Suprapubic skin (tissue), 4 donors: ENCODE measurements around the gene OR1M1.

Experiments used
- EP300 ChIP-seq: sonication (generic); formaldehyde crosslinking; IDR thresholded peaks from one replicate; pipeline ENCODE4 v1.6.1; 2017; ENCODE audit warnings: antibody characterized with exemption
- POLR2A ChIP-seq, 2 donors: fragments of 450-650 bp; IDR thresholded peaks; one replicate each; pipeline ENCODE4 v1.6.1; 2017; ENCODE audit warnings: antibody characterized with exemption in 2 of 2, mild to moderate bottlenecking in 2 of 2, moderate library complexity in 2 of 2
- POLR2AphosphoS5 ChIP-seq, 3 donors: sonication (generic); formaldehyde crosslinking; IDR thresholded peaks; one replicate each; pipeline ENCODE4 v1.6.1; 2017; ENCODE audit warnings: antibody characterized with exemption in 3 of 3
- TF ChIP-seq, protein P1 (sequence below), 2 donors: fragments of 200-600 bp in 1 of 2; fragments of 450-650 bp in 1 of 2; sonication (generic) in 1 of 2; IDR thresholded peaks; one replicate each; pipeline ENCODE4 v1.5.1; 2016 to 2019; ENCODE audit warnings: antibody characterized with exemption in 2 of 2, mild to moderate bottlenecking in 1 of 2, moderate library complexity in 1 of 2

DNA sequence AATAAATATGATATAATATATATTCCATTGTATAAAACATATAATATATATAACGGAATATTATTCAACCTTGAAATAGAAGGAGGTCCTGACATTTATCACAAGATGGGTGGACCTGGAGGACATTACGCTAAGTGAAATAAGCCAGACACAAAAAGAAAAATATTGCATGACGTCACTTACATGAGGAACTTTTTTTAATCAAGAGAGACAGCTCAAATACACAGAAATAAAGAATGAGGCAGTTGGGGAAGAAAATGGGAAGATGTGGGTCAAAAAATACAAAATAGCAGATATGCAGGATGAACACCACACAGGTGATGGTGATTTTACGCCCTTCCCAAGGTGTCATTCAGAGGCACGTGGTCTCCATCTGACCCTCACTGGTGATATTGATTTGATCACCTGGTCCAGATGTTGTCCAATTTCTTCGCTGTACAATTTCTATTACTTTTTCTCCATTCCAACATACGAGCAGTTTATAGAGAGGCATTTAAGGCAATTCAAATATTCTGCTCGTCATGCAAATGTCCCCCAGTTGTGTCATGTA, 52.8 kb downstream of the OR1M1 start:
- TF ChIP-seq, protein P1, sequence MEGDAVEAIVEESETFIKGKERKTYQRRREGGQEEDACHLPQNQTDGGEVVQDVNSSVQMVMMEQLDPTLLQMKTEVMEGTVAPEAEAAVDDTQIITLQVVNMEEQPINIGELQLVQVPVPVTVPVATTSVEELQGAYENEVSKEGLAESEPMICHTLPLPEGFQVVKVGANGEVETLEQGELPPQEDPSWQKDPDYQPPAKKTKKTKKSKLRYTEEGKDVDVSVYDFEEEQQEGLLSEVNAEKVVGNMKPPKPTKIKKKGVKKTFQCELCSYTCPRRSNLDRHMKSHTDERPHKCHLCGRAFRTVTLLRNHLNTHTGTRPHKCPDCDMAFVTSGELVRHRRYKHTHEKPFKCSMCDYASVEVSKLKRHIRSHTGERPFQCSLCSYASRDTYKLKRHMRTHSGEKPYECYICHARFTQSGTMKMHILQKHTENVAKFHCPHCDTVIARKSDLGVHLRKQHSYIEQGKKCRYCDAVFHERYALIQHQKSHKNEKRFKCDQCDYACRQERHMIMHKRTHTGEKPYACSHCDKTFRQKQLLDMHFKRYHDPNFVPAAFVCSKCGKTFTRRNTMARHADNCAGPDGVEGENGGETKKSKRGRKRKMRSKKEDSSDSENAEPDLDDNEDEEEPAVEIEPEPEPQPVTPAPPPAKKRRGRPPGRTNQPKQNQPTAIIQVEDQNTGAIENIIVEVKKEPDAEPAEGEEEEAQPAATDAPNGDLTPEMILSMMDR (IDR thresholded peaks at IDR 0.05) = no peak
- TF ChIP-seq EP300 (no peak), POLR2A (IDR thresholded peaks at IDR 0.05) (no peak), POLR2AphosphoS5 (IDR thresholded peaks at IDR 0.05) (no peak)
